Gastrocnemius medialis (tissue), 4 donors: ENCODE measurements around the gene PDXK. TPM values are rescaled to one million over a fixed set of nuclear protein-coding genes. Genes with fewer than 3 reads are reported as not detected.

ENCODE experiments used
- ATAC-seq, 2 donors: fragments of 150-250 bp; one replicate each; pipeline ENCODE4 v1.9.1; 2016
- DNase-seq, 2 donors: peaks; one replicate each; pipeline ENCODE4 v3.0.0-alpha.2; 2019
- H3K27ac ChIP-seq, 4 donors: fragments of 200-600 bp; sonication (generic); 1 replicate in 1 of 4; 2 replicates in 3 of 4; pipeline ENCODE4 v1.5.1; 2016 to 2018; ENCODE audit warnings: mild to moderate bottlenecking in 2 of 4, moderate library complexity in 1 of 4
- H3K27me3 ChIP-seq, 3 donors: fragments of 200-600 bp; sonication (generic) in 2 of 3; 1 replicate in 1 of 3; 2 replicates in 2 of 3; pipeline versions ENCODE4 v1.5.1 to v1.6.0; 2016 to 2019; ENCODE audit warnings: mild to moderate bottlenecking in 1 of 3, moderate library complexity in 1 of 3
- H3K36me3 ChIP-seq, 2 donors: fragments of 200-600 bp; sonication (generic) in 1 of 2; one replicate each; pipeline ENCODE4 v1.5.1; 2017 to 2018
- H3K4me1 ChIP-seq, 2 donors: fragments of 200-600 bp; sonication (generic) in 1 of 2; one replicate each; pipeline ENCODE4 v1.5.1; 2016 to 2017; ENCODE audit warnings: mild to moderate bottlenecking in 2 of 2
- H3K4me3 ChIP-seq, 4 donors: fragments of 200-600 bp; sonication (generic) in 3 of 4; 1 replicate in 1 of 4; 2 replicates in 3 of 4; pipeline ENCODE4 v1.5.1; 2016 to 2019; ENCODE audit warnings: mild to moderate bottlenecking in 2 of 4
- H3K9me3 ChIP-seq, 3 donors: fragments of 200-600 bp; sonication (generic) in 2 of 3; 1 replicate in 1 of 3; 2 replicates in 2 of 3; pipeline ENCODE4 v1.5.1; 2016 to 2019
- POLR2A ChIP-seq, 2 donors: fragments of 450-650 bp; IDR thresholded peaks; one replicate each; pipeline ENCODE4 v1.6.1; 2017; ENCODE audit warnings: antibody characterized with exemption in 2 of 2, mild to moderate bottlenecking in 2 of 2, moderate library complexity in 2 of 2
- in situ Hi-C, 4 donors: fragments of 200-750 bp; cut with MboI; loops; one replicate each; pipeline versions ENCODE4 v1.15.0 to v1.8.0; 2017; ENCODE audit warnings: low sequenced_read_pairs in 4 of 4
- intact Hi-C: fragments of 100-400 bp; cut with DNase I; formaldehyde crosslinking; loops from one replicate; pipeline ENCODE4 v1.15.1; 2023; ENCODE audit warnings: low total_unique reads
- total RNA-seq, 4 donors: library from RNA; depleted of rRNA; stranded (reverse); fragments of >200 nt; gene quantifications; one replicate each; pipeline versions ENCODE4 v1.1.0 to v1.2.3, GENCODE V29; 2016
- TF ChIP-seq, protein P1 (sequence below), 5 experiments: fragments of 450-650 bp in 3 of 5; fragments of 200-600 bp in 2 of 5; sonication (generic) in 2 of 5; IDR thresholded peaks in 4 of 5; conservative IDR thresholded peaks in 1 of 5; 1 replicate in 4 of 5; 2 replicates in 1 of 5; pipeline ENCODE4 v1.5.1; 2016 to 2019; ENCODE audit warnings: antibody characterized with exemption in 5 of 5, mild to moderate bottlenecking in 3 of 5, moderate library complexity in 3 of 5

PDXK gene
- total RNA-seq, 4 donors from 2014 or later: 12.4 to 39.2 (median 21.9) TPM

DNA sequence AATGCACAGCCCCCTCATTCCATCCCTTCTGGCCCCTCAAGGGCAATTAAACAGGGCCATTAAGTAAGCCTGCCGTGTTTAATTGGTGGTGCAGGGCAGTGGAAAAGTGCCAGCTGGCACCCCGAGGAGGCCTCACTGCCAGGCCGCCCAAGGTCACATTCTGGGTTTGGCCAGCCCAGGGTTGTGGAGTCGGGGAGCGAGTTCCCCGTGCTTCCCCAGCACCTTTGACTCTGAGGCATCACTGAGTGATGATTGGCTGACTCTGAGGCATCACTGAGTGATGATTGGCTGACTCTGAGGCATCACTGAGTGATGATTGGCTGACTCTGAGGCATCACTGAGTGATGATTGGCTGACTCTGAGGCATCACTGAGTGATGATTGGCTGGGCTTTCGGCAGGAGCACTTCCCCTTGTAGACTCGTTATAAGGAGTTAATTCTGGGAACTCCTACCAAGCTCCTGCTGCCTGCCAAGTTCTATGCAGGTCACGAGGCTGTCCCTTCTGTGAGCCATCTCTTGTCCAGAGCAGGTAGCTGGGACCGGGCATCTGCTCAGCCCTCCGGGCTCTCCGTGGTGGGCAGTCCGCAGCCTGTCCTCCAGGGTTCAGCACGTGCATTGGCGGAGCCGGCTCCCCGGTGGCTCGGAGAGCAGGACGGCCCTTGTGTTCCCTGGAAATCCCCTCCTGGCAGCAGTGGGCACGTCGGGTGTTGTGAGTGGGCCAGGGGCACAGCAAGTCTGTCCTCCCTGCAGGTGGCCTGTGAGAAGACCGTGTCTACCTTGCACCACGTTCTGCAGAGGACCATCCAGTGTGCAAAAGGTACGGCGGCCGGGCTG lies 36.2 kb downstream of the PDXK start:
- Histone ChIP-seq H3K27ac (no peak overlapping the region), H3K27me3 (no peaks in the 10 kb centered on the region), H3K4me1 (no peaks in the 10 kb centered on the region), H3K9me3 (no peaks in the 10 kb centered on the region), H3K4me3 (no peak overlapping the region), H3K36me3 (peaks cover 0 to 30% of the 10 kb centered on the region in 2 donors)
- intact Hi-C loops (no loop called here), in situ Hi-C loops (no loop called here)
- ATAC-seq: no peak
- no peak for DNase-seq
- TF ChIP-seq, protein P1, sequence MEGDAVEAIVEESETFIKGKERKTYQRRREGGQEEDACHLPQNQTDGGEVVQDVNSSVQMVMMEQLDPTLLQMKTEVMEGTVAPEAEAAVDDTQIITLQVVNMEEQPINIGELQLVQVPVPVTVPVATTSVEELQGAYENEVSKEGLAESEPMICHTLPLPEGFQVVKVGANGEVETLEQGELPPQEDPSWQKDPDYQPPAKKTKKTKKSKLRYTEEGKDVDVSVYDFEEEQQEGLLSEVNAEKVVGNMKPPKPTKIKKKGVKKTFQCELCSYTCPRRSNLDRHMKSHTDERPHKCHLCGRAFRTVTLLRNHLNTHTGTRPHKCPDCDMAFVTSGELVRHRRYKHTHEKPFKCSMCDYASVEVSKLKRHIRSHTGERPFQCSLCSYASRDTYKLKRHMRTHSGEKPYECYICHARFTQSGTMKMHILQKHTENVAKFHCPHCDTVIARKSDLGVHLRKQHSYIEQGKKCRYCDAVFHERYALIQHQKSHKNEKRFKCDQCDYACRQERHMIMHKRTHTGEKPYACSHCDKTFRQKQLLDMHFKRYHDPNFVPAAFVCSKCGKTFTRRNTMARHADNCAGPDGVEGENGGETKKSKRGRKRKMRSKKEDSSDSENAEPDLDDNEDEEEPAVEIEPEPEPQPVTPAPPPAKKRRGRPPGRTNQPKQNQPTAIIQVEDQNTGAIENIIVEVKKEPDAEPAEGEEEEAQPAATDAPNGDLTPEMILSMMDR (IDR thresholded peaks at IDR 0.05 in 4 of 5, conservative IDR thresholded peaks at IDR 0.05 in 1 of 5): no peak
- TF ChIP-seq POLR2A (IDR thresholded peaks at IDR 0.05): no peak

DNA sequence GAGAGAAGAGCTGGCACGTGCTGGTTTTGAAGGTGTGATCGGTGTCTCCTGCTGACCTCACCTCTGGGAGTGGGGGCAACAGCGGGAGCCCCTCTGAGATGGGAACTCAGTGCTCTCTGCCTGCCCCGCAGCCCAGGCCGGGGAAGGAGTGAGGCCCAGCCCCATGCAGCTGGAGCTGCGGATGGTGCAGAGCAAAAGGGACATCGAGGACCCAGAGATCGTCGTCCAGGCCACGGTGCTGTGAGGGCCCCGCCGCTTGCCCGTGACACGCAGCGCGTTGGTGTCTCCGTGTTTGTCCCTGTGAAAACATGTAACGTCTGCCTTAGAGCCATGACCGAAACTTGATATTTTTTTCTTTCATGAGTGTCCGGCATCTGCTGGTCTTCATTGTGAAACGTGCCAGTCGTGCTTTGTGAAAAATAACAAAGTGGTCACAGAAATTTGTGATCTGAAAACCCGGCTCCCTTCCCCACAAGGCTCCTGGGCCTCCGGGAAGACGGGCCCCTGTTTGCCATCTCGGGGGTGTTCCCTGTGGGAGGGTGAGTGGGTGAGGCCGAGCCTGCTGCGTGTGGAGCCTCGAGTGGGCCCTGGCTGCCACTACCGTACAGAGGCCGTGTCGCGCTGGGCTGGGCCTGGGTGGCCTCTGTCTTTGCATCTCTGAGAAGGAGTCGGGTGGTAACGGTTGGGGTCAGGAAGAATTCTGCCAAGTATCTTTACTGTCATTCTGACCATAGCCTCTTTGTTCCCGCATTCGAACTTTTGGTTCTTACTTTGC lies 37.1 kb downstream of the PDXK start:
- in situ Hi-C loops: no loop called here
- TF ChIP-seq, protein P1 (IDR thresholded peaks at IDR 0.05 in 4 of 5, conservative IDR thresholded peaks at IDR 0.05 in 1 of 5): no peak
- Histone ChIP-seq H3K9me3 (no peaks in the 10 kb centered on the region), H3K4me1 (no peaks in the 10 kb centered on the region), H3K4me3 (no peak overlapping the region), H3K27ac (no peak overlapping the region), H3K36me3 (peaks cover 0 to 30% of the 10 kb centered on the region in 2 donors), H3K27me3 (no peaks in the 10 kb centered on the region)
- intact Hi-C loops: no loop called here
- ATAC-seq (no peak), DNase-seq (no peak)

DNA sequence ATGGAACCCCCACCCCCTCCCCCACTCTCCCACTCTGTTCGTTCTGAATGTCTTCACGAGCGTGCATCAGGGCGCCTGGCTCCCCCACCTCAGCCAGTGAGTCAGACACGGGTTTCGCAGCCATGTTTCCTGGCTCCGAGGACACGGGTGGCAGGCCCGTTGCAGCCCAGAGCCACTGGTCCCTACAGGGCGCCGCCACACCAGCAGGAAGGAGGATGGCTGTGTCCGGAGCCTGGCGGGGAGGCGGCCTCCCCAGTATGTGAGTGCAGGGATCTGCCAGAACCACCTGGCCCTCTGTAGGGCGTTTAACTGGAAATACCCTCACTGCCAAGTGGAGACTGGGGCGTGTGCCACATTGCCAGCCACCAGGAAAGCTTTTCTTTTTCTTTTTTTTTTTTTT lies 38.7 kb downstream of the PDXK start:
- Histone ChIP-seq H3K27ac (no peak overlapping the region), H3K9me3 (no peaks in the 10 kb centered on the region), H3K27me3 (no peaks in the 10 kb centered on the region), H3K4me3 (no peak overlapping the region), H3K4me1 (no peaks in the 10 kb centered on the region), H3K36me3 (peaks cover 0 to 30% of the 10 kb centered on the region in 2 donors)
- ATAC-seq (no peak), DNase-seq (no peak)
- no peak for TF ChIP-seq POLR2A (IDR thresholded peaks at IDR 0.05)
- intact Hi-C loops: no loop called here
- in situ Hi-C loops: no loop called here

DNA sequence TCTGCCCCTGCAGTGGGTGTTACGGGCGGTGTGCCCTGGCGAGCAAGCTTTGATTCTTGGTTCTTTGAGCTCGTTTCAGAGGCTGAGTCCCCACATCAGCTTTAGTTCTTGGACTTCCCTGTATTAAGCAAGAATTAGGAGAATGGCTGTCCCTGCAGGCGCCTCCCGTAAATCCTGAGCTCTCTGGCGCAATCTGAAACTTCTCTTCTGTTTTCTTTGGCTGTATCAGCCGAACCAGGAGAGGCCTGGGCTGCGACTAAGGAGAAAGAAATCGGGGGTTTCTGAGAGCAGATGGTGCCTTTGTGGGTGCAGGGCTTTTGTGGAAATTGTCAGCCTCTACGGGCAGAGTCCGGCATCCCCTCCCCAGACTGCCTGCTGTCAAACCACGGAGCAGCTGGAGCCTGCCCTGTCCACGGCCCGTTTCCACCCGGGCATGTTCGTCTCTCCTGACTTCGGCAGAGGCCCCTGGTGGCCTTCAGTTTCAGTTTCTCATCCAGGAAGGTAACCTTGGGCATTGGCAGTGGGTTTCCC lies 39.2 kb downstream of the PDXK start:
- Histone ChIP-seq H3K4me1 (no peaks in the 10 kb centered on the region), H3K27ac (peak overlapping the region in 1 of 4 donors; percentile 37), H3K27me3 (no peaks in the 10 kb centered on the region), H3K36me3 (peaks cover 0 to 30% of the 10 kb centered on the region in 2 donors), H3K4me3 (no peak overlapping the region), H3K9me3 (no peaks in the 10 kb centered on the region)
- in situ Hi-C loops: no loop called here
- ATAC-seq: peak; percentile 24 to 68
- DNase-seq: peak in 1 of 2 donors; percentile 33
- intact Hi-C loops: no loop called here
- TF ChIP-seq POLR2A (IDR thresholded peaks at IDR 0.05): no peak
- TF ChIP-seq, protein P1 (IDR thresholded peaks at IDR 0.05 in 4 of 5, conservative IDR thresholded peaks at IDR 0.05 in 1 of 5): no peak

GRCh38 chr21:43758811-43759210 lies 39.9 kb downstream of the PDXK start:
- intact Hi-C loops: no loop called here
- DNase-seq (no peak), ATAC-seq (no peak)
- TF ChIP-seq POLR2A (IDR thresholded peaks at IDR 0.05): no peak
- TF ChIP-seq, protein P1 (IDR thresholded peaks at IDR 0.05 in 4 of 5, conservative IDR thresholded peaks at IDR 0.05 in 1 of 5): no peak
- Histone ChIP-seq H3K9me3 (no peaks in the 10 kb centered on the region), H3K27me3 (no peaks in the 10 kb centered on the region), H3K4me3 (no peak overlapping the region), H3K27ac (no peak overlapping the region), H3K4me1 (no peaks in the 10 kb centered on the region), H3K36me3 (peaks cover 0 to 24% of the 10 kb centered on the region in 2 donors)
- in situ Hi-C loops: no loop called here
